HL-60 (cell line): ENCODE results near the gene GSC.

ENCODE experiments used
- POLR2AphosphoS5 ChIP-seq: IDR thresholded peaks from 2 replicates; pipeline ENCODE4 v1.6.1; 2012; ENCODE audit warnings: low read depth
- TF ChIP-seq, protein P1 (sequence below): IDR thresholded peaks from 2 replicates; pipeline ENCODE4 v1.6.1; 2012; ENCODE audit warnings: low read depth; ENCODE audit not compliant: insufficient replicate concordance

DNA sequence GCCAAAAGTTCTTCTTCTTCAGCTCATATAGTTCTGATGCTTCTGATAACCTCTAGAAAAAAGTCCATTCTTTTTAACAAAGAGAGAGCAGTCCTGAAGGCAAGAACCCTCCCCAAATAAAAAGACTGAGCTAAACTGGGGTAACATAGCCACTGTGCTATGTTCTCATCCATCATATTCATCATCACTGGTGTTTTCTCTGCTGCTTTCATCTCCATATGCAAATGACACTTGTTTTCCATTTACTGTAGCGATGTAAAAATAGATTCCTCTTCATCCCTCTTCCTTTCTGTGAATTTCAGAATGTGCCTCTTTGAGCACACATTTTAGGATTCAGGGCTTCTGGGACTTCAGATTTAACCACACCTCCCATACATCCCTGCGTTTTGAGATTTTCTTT lies 44.9 kb downstream of the GSC start:
- no peak for TF ChIP-seq POLR2AphosphoS5
- TF ChIP-seq, protein P1, sequence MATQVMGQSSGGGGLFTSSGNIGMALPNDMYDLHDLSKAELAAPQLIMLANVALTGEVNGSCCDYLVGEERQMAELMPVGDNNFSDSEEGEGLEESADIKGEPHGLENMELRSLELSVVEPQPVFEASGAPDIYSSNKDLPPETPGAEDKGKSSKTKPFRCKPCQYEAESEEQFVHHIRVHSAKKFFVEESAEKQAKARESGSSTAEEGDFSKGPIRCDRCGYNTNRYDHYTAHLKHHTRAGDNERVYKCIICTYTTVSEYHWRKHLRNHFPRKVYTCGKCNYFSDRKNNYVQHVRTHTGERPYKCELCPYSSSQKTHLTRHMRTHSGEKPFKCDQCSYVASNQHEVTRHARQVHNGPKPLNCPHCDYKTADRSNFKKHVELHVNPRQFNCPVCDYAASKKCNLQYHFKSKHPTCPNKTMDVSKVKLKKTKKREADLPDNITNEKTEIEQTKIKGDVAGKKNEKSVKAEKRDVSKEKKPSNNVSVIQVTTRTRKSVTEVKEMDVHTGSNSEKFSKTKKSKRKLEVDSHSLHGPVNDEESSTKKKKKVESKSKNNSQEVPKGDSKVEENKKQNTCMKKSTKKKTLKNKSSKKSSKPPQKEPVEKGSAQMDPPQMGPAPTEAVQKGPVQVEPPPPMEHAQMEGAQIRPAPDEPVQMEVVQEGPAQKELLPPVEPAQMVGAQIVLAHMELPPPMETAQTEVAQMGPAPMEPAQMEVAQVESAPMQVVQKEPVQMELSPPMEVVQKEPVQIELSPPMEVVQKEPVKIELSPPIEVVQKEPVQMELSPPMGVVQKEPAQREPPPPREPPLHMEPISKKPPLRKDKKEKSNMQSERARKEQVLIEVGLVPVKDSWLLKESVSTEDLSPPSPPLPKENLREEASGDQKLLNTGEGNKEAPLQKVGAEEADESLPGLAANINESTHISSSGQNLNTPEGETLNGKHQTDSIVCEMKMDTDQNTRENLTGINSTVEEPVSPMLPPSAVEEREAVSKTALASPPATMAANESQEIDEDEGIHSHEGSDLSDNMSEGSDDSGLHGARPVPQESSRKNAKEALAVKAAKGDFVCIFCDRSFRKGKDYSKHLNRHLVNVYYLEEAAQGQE: no peak
